Right lung (tissue), 5 donors: ENCODE data around the gene STK31. TPM values are rescaled to one million over a fixed set of nuclear protein-coding genes. Genes with fewer than 3 reads are reported as not detected.
"Not testable (repeated sequence)": the region's sequence is repeated elsewhere in the genome, so short reads cannot be mapped to it uniquely, and the experiment has no call there.

Source experiments
- DNase-seq, 2 donors: peaks; one replicate each; pipeline ENCODE4 v3.0.0-alpha.2; 2013
- polyA plus RNA-seq, 5 donors: library from polyadenylated mRNA; unstranded; fragments of 120-200 nt; gene quantifications; one replicate each; pipeline versions ENCODE4 v1.2.1 to v1.2.3, GENCODE V29; 2013; ENCODE audit warnings: inconsistent platforms in 1 of 5, low replicate concordance in 1 of 5; ENCODE audit not compliant: insufficient read length in 5 of 5, insufficient read depth in 1 of 5

The STK31 gene
- polyA plus RNA-seq, 5 donors: 0.86 to 1.6 (median 1.2) TPM

DNA sequence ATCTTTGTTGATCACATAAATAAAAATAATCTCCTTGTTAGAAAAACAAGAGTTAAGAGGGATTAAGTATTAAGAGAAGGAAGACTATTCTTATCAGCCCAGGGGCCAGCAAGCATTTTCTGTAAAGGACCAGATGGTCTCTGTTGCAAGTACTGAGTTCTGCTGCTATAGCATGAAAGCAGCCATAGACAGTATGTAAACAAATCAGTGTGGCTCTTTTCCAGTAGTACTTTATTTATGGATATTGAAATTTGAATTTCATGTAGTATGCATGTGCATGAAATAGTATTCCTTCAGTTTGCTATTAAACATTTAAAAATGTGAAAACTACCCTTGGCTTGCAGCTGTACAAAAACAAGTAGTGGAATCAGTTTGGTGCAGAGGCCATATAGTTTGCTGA, 81.7 kb downstream of the STK31 start:
- DNase-seq: peak; percentile 38 to 59

DNA sequence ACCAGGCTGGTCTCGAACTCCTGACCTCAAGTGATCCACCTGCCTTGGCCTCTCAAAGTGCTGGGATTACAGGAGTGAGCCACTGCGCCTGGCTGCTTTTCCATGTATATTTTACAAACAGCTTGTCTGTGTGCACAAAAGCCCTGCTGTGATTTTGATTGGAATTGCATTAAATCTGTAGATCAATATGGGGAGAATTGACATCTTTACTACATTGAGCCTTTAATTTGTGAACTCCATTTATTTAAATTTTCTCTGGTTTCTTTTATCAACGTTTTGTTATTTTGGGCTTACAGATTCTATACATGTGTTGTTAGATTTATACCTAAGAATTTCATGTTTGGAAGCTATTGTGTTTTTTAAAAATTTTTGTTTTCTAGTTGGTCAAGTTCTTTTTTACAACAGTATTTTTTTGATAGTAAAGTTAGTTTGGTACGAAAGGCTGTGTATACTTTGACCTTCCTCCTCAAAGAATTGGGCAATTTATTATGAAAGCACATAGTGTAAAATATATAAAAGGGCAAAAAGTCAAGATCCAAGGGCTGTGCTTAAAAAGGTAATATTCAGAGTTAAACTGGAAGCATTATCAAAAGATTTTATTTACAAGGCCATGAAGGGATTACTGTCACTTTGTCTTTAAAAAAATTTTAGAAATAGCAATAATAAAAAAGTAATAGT, 92.8 kb downstream of the STK31 start:
- DNase-seq: no peak

DNA sequence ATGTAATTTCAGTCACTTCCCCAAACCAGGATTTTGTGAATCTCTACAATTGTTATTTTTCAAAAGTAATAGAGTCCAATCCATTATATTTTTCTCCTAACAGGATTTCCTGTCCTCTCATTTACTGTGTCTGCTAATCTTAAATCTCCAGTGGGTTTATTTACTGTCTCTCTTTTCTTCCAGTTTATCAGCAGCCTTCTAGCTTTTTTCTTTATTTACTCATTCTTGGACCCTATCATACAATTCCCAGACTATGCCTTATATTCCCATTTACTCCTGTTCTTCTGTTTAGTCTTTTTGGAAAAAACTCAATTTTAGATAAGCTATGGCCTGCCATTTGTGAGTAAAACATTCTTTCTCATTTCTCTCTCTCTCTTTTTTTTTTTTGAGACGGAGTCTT, 94.7 kb downstream of the STK31 start:
- DNase-seq: no peak

DNA sequence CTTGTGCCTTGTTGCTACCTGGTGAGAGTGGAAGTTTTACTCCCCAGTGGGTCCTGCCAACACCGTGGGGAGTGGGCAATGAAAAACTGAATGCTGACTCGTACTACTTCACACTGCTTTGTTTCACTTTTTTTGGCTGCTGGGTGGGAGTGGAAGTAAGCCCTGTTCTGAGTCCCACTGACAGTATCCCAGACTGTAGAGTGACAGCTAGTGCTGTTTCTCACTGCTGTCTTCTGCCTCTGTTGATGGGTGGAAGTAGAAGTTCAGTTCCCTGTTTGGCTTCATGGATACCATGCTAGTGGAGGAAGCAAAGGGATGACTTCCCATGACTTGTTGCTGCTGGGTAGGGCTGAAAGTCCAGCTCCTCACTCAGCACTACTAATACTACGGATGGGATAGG, 98.4 kb downstream of the STK31 start:
- no peak for DNase-seq

DNA sequence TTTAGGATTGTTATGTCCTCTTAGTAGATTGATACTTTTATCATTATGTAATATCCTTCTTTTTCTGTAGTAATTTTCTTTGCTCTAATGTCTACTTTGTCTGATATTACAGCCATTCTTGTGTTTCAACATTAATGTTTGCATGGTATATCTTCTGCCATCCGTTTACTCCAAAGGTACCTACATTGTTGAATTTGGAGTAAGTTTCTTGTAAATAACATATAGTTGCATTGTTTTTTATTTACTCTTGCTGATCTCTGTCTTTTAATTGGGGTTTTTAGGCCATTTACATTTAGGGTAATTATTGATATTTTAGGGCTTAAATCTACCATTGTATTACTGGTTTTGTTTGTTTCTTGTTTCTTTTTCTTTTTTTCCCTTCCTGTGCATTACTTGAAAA, 100.1 kb downstream of the STK31 start:
- DNase-seq: no peak

DNA sequence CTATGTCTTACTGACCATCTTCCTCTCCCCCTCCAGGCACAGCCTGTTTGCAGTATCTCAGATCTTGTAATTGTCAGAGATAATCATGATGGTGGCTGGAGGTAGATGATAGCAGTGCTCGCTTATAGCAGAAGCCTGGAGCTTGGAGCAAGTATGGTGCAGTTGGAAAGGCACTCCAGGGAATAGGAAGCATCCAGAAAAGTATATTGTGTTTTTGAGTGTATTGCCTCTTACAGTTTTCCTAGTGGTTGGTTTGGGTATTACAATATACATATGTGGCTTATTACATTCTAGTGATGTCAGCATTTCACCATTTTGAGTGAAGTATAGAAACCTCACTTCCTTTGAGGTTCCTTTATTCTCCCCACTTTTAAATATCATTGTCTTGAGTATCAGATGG, 101.5 kb downstream of the STK31 start:
- DNase-seq: no peak

DNA sequence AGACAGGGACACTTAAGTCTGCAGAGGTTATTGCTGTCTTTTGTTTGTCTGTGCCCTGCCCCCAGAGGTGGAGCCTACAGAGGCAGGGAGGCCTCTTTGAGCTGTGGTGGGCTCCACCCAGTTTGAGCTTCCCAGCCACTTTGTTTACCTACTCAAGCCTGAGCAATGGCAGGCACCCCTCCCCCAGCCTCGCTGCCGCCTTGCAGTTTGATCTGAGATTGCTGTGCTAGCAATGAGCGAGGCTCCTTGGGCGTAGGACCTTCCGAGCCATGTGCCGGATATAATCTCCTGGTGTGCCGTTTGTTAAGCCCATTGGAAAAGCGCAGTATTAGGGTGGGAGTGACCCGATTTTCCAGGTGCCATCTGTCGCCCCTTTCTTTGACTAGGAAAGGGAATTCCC, 118.1 kb downstream of the STK31 start:
- not testable (repeated sequence) for DNase-seq

DNA sequence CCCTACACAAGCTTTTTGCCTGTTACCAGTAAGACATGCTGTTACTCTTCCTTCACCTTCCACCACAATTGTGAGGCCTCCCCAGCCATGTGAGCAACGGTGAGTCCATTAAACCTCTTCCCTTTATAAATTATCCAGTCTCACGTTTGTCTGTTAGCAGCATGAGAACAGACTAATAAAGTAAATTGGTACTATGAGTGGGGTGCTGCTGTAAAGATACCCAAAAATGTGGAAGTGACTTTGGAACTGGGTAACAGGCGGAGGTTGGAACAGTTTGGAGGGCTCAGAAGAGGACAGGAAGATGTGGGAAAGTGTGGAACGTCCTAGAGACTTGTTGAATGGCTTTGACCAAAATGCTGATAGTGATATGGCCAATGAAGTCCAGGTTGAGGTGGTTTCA, 122.7 kb downstream of the STK31 start:
- DNase-seq: not testable (repeated sequence)

DNA sequence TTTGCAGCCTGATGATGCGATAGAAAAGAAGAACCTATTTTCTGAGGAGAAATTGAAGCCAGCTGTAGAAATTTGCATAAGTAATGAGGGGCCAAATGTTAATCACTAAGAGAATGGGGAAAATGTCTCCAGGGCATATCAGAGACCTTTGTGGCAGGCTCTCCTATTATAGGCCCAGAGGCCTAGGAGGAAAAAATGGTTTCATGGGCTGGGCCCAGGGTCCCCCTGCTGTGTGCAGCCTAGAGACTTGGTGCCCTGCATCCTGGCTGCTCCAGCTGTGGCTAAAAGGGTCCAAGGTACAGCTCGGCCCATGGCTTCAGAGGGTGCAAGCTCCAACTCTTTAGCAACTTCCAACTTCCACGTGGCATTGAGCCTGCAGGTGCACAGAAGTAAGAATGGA, 123.4 kb downstream of the STK31 start:
- no peak for DNase-seq

DNA sequence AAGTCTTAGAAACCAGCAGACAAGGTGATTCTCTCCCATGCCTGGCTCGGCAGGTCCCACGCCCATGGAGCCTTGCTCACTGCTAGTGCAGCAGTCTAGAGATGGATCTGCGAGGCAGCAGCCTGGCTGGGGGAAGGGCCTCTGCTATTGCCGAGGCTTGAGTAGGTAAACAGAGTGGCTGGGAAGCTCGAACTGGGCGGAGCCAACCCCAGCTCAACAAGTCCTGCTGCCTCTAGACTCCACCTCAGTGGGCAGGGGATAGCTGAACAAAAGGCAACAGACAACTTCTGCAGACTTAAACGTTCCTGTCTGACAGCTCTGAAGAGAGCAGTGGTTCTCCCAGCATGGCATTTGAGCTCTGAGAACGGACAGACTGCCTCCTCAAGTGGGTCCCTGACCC, 134.8 kb downstream of the STK31 start:
- DNase-seq: not testable (repeated sequence)

DNA sequence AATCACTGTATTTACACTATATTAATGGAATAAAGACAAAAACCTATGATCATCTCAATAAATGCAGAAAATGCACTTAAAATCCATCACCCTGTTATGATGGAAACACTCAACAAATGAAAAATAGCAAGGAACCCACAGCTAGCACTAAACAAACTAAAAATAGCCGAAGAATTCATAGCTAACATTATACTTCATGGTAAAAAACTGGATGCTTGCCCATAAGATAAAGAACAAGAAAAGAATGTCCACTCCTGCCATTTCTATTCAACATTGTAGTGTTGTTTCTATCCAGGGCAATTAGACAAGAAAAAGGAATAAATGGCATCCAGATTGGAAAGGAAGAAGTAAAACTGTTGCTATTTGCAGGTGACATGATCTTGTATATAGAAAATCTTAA, 142.1 kb downstream of the STK31 start:
- no peak for DNase-seq

DNA sequence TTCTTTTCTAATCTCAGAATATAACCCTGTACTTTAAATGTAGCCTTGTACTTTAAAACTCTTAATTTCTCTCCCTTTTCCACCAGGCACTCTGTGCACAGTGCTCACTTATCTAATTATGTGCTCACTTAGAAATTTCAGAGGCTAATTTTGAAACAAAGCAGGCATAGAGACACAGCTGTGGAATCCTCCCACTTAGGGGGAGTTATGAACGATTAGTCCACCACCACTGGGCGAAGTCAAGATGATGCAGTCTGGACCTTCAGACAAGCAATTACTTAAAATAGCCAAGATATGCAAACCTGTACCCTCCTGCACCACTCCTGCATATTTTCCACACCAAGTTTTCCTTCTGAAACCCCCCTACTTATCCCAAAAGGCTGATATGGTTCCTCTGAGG, 143.0 kb downstream of the STK31 start:
- no peak for DNase-seq

DNA sequence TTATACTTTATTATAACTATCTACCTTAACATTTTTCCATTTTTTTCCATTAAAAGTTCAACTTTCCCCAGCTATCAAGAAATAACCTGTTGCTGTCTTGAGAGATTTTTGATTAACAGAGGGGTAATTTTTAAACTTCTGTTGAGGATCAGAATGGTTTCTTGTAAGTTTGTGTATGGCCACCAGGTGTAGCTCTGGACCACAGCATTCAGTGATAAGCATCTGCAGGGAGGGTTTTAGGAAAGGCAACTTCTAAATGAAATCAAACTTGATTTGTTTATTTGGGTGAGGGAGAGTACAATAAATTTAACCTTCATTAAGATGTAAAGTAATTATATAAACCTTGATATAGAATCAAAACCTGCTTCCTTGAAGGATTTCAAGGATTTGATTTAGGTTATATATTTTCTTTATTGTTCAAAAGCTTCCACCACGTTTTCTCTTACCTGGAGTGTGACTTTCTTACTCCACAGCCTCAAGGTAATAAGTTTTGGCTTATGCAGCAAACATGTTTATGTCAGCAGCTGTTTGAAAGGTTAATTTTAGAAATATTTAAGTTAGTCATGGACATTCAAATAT, 153.3 kb downstream of the STK31 start:
- peak; percentile 5 to 6 for DNase-seq

DNA sequence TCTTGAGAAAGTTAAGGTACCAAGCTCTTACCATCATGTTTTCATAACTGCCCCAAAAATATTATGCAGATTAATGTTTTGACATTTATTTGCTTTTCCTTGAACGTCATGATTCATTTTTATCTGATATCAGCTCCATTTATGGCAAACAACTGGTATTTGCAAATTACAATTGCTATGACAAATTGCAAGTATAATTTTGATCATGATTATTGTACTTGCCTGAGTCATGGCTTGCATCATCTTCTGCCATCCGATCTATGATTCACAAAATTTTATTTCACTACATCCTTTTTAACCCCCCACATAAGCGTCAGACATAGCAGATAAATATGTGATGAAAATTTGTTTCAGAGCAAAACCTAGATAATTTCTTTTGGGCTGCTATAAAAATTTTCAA, 155.0 kb downstream of the STK31 start:
- no peak for DNase-seq

DNA sequence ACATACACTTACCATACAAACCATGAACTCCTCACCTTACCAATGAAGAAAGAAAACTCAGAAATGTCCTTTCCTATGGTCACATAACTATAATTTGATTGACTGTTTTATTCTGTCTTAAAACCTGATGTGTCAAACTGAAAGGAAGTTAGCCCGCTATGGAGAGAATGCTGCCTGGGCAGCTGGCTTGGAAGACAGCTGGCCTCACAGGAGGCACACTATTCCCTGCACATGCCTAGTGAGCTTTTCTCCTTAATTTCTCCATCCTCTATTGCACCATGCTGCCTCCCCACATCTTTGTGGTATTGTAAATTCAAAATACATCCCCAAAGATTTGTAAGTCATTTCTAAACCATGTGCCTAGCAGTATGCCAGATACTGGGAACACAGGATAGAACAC, 163.3 kb downstream of the STK31 start:
- DNase-seq: no peak

DNA sequence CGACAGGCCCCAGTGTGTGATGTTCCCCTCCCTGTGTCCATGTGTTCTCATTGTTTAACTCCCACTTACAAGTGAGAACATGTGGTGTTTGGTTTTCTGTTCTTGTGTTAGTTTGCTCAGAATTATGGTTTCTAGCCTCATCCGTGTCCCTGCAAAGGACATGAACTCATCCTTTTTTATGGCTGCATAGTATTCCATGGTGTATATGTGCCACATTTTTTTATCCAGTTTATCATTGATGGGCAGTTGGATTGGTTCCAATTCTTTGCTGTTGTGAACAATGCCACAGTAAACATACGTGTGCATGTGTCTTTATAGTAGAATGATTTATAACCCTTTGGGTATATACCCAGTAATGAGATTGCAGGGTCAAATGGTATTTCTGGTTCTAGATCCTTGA, 166.5 kb downstream of the STK31 start:
- DNase-seq: not testable (repeated sequence)

Other genes starting within 250 kb of the STK31 start
- 10 to 100 TPM; 42.1 to 69.8 (median 56.3) TPM for gene IGF2BP3, start 239.7 kb upstream of the STK31 start, polyA plus RNA-seq
- 100 to 1,000 TPM; 221 to 309 (median 294) TPM for gene TRA2A, start 178.2 kb upstream of the STK31 start, polyA plus RNA-seq
- 10 to 100 TPM; 10.3 to 13.4 (median 10.7) TPM for gene CCDC126, start 112.8 kb upstream of the STK31 start, polyA plus RNA-seq
- 10 to 100 TPM; 13.5 to 20.4 (median 17.2) TPM for gene FAM221A, start 30.0 kb upstream of the STK31 start, polyA plus RNA-seq